Calu3 (cell line): Measurements from ENCODE around the gene PIR. TPM values are rescaled to one million over a fixed set of nuclear protein-coding genes. Genes with fewer than 3 reads are reported as not detected.

Experiments used
- BruUV-seq: library from RNA; stranded (reverse); fragments of 400-500 nt; replicated peaks from 2 replicates; lab custom pipeline; 2021; lab: Mats Ljungman, UMichigan
- CTCF ChIA-PET: fragments of 300-600 bp; sonication (Branson Sonifier 250); formaldehyde crosslinking; loops from one replicate; lab custom pipeline; 2022; ENCODE audit warnings: antibody characterized with exemption; lab: Charles Lee
- DNase-seq: peaks from one replicate; pipeline ENCODE4 v3.0.0; 2022
- H3K27ac Mint-ChIP-seq: one replicate; pipeline ENCODE4 v1.8.0; 2022; ENCODE audit warnings: mixed read lengths; ENCODE audit not compliant: unreplicated experiment
- H3K27me3 Mint-ChIP-seq: one replicate; pipeline ENCODE4 v1.8.0; 2022; ENCODE audit warnings: mixed read lengths; ENCODE audit not compliant: unreplicated experiment
- H3K36me3 Mint-ChIP-seq: one replicate; pipeline ENCODE4 v1.8.0; 2022; ENCODE audit warnings: mild to moderate bottlenecking, moderate library complexity, mixed read lengths; ENCODE audit not compliant: insufficient read depth, unreplicated experiment
- H3K4me1 Mint-ChIP-seq: one replicate; pipeline ENCODE4 v1.8.0; 2022; ENCODE audit warnings: mild to moderate bottlenecking, low read depth, mixed read lengths; ENCODE audit not compliant: unreplicated experiment
- H3K4me3 Mint-ChIP-seq: one replicate; pipeline ENCODE4 v1.8.0; 2022; ENCODE audit warnings: mild to moderate bottlenecking, low read depth, moderate library complexity, mixed read lengths; ENCODE audit not compliant: unreplicated experiment
- H3K9me3 Mint-ChIP-seq: one replicate; pipeline ENCODE4 v1.8.0; 2022; ENCODE audit warnings: low read depth, mixed read lengths; ENCODE audit not compliant: unreplicated experiment
- intact Hi-C: fragments of 100-400 bp; cut with micrococcal nuclease; formaldehyde crosslinking; loops from one replicate; pipeline ENCODE4 v1.10.0; 2022; ENCODE audit not compliant: unreplicated experiment
- total RNA-seq: library from RNA; stranded (reverse); gene quantifications from 2 replicates; pipeline ENCODE4 v1.2.3, GENCODE V29; 2022
- TF ChIP-seq, protein P1 (sequence below): fragments of 200-600 bp; IDR thresholded peaks from one replicate; pipeline ENCODE4 v1.8.0; 2022; ENCODE audit warnings: antibody characterized with exemption; ENCODE audit not compliant: unreplicated experiment

PIR gene
- total RNA-seq, 1 experiment from 2014 or later: 40.9 TPM

DNA sequence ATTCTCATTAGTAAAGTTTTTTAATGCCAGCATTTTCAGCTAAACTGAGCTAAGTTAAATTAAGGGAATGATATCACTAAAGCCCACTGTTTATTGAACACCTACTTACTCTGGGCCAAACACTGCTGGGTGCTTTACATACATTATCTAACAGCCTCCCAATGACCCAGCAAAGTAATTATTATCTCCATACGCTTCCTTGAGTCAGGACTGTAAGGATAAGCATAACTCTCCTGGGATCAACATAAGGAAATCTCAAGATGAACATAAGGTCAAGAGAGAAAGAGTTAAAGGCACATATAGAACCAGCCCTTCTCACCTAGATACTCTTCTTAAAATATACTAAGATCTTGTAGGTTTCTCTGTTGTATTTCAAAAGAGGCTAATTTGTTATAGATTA lies 21.1 kb upstream of the PIR start:
- CTCF ChIA-PET: no interaction called here
- TF ChIP-seq, protein P1, sequence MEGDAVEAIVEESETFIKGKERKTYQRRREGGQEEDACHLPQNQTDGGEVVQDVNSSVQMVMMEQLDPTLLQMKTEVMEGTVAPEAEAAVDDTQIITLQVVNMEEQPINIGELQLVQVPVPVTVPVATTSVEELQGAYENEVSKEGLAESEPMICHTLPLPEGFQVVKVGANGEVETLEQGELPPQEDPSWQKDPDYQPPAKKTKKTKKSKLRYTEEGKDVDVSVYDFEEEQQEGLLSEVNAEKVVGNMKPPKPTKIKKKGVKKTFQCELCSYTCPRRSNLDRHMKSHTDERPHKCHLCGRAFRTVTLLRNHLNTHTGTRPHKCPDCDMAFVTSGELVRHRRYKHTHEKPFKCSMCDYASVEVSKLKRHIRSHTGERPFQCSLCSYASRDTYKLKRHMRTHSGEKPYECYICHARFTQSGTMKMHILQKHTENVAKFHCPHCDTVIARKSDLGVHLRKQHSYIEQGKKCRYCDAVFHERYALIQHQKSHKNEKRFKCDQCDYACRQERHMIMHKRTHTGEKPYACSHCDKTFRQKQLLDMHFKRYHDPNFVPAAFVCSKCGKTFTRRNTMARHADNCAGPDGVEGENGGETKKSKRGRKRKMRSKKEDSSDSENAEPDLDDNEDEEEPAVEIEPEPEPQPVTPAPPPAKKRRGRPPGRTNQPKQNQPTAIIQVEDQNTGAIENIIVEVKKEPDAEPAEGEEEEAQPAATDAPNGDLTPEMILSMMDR: no peak
- no peak for DNase-seq
- H3K4me3 Mint-ChIP-seq: no peak overlapping the region
- no TSS peak for BruUV-seq
- peaks cover 7% of the 10 kb centered on the region for H3K4me1 Mint-ChIP-seq
- no peak overlapping the region for H3K27ac Mint-ChIP-seq
- H3K9me3 Mint-ChIP-seq: peaks cover 1% of the 10 kb centered on the region
- intact Hi-C loops: no loop called here
- no peaks in the 10 kb centered on the region for H3K27me3 Mint-ChIP-seq
- H3K36me3 Mint-ChIP-seq: no peaks in the 10 kb centered on the region

DNA sequence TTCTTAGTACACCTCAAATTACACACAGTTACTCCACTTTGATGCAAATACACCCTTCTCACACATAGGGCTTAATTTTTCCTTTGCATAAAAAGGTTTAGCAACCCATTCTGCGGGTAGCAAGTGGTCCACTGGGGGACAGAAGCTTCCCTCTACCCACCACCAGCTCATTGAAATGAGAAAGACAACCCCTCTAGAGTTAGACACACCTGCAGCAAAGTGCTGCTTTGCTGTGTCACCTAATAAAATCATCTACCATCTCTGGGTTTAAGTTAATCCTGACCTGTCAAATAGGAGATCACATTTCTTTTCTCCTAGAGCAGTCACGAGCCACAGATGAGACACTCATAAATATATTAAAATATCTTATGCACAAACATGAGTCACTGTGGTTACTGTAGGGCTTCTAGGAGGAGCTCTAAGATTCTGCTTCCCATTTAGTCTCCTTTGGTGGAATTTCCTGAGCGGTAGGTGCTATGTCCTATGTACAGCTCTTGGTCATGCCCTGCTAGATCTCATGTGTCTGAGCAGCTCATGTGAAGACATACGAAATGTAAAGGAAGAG lies 19.4 kb upstream of the PIR start:
- no peaks in the 10 kb centered on the region for H3K27me3 Mint-ChIP-seq
- intact Hi-C loops: no loop called here
- CTCF ChIA-PET: no interaction called here
- H3K4me1 Mint-ChIP-seq: peaks cover 7% of the 10 kb centered on the region
- H3K27ac Mint-ChIP-seq: no peak overlapping the region
- DNase-seq: no peak
- no peaks in the 10 kb centered on the region for H3K9me3 Mint-ChIP-seq
- no peak overlapping the region for H3K4me3 Mint-ChIP-seq
- BruUV-seq: no TSS peak
- TF ChIP-seq, protein P1: no peak
- H3K36me3 Mint-ChIP-seq: no peaks in the 10 kb centered on the region

DNA sequence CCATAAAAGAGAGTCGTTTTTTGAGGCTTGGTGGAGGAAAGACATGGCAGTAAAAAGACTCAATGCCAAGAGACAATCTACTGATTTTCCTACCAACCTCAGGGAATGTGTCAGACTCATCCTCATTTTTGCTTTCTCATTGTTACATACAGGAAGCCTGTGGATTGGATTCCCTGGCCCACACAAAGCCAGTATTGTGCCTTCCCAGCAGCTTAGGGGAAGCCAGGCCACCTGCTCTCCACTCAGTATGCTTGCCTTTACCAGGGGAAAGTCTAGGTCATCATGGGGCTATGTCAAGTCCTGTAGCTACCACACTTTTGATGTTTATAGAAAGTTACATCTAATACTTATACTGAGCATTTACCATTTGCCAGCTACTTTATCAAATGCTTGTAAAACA lies 18.4 kb upstream of the PIR start:
- no peak overlapping the region for H3K4me3 Mint-ChIP-seq
- H3K27me3 Mint-ChIP-seq: no peaks in the 10 kb centered on the region
- TF ChIP-seq, protein P1: no peak
- no peaks in the 10 kb centered on the region for H3K36me3 Mint-ChIP-seq
- no peaks in the 10 kb centered on the region for H3K9me3 Mint-ChIP-seq
- CTCF ChIA-PET: no interaction called here
- BruUV-seq: no TSS peak
- peaks cover 7% of the 10 kb centered on the region for H3K4me1 Mint-ChIP-seq
- peak; percentile 7 for DNase-seq
- H3K27ac Mint-ChIP-seq: no peak overlapping the region
- intact Hi-C loops: no loop called here

DNA sequence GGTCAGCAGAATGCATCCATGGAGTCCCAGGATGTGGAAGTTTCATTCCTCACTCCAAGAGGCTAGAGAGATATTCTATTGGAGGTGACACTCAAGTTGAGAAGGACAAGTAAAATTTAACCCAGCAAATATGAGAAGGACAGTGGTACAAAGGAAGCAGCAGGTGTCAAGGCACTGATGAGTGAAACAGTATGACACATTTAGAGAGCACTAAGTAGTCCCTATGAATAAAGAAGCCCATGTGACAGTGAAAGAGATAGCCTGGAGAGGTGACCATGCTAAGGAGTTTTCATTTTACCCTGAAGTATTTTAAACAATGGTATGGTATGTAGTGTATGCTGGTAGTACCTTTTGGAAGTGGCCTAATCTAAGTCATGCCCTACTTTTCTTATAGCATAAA lies 16.7 kb upstream of the PIR start:
- Mint-ChIP-seq H3K27me3 (no peaks in the 10 kb centered on the region), H3K4me1 (peaks cover 13% of the 10 kb centered on the region), H3K4me3 (no peak overlapping the region), H3K36me3 (no peaks in the 10 kb centered on the region), H3K27ac (no peak overlapping the region), H3K9me3 (no peaks in the 10 kb centered on the region)
- no TSS peak for BruUV-seq
- TF ChIP-seq, protein P1: no peak
- intact Hi-C loops: no loop called here
- CTCF ChIA-PET: no interaction called here
- DNase-seq: no peak
